ENCODE results near the gene CCDC112.
A peak's percentile ranks its signal among the peaks of the same experiment; 100 is the strongest.
"Not testable (repeated sequence)": the region's sequence is repeated elsewhere in the genome, so short reads cannot be mapped to it uniquely, and the experiment has no call there.

The CCDC112 gene

DNA sequence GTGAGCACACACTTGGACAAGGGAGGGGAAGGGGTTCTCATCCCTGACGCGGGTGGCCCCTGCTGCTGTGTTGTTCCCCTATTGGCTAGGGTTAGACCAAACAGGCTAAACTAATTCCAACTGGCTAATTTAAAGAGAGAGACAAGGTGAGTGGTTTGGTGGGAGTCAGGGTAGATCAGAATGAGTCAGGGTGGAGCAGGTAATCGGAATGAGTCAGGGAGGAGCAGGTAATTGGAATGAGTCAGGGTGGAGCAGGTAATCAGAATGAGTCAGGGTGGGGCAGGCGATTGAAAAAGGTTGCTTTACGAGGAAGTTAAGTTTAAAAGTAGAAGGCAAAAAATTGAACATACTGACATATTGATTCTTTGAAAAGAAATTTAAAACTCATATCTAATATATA, 47.1 kb downstream of the CCDC112 start:
- DNase-seq, result not testable (repeated sequence)

DNA sequence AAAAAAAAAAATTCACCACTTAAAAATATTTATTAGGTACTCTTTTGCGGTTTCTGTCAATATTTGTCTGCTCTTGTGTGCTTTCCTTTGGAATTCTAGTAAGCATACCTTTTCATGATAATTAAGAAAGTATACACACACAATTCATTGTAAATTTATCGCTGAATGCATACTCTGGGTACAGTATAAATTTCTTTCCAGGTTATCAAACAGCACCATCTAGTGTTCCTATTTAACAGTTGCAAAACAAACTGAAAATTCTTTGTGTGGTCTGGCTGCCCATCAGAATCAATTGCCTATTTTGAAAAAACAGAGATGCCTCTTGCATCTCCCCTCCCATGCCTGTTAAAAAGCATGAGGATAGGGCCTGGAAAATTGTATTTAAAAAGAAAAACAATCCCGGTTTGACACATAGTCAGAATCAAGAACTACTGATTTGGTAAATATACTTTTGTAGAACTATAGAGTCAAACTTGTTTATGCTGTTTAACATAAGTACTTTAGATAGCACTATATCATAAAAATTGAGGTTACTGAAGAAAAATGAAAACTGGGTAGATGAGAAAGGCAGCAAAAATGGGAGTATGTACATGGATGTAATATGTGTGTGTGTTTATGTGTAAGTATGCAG, 50.0 kb downstream of the CCDC112 start:
- peak; percentile 45 for DNase-seq

DNA sequence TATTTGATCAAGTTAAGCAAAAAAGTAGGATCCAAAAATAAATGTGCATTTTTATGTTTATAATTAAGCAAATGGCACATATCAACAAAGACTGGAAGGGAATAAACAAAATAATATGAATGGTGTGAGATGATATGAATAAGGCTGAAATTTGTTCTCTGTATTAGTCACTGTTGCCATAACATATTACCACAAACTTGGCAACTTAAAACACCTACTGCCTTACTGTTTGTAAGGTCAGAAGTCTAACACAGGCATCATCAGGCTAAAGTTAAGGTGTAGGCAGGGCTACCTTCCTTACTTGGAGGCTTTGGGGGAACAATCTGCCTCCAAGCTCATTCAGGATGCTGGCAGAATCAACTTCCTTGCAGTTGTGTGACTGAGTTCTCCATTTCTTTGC, 53.0 kb downstream of the CCDC112 start:
- no peak for DNase-seq

- DNase-seq, result no peak
These were observed 54.4 kb downstream of the CCDC112 start for GRCh38 chr5:115241881-115242642.

GRCh38 chr5:115237066-115237465, 59.4 kb downstream of the CCDC112 start:
- no peak for DNase-seq

GRCh38 chr5:115236599-115236998, 59.9 kb downstream of the CCDC112 start:
- no peak for DNase-seq

GRCh38 chr5:115231598-115231997, 64.9 kb downstream of the CCDC112 start:
- DNase-seq, result no peak

GRCh38 chr5:115229606-115230005, 66.8 kb downstream of the CCDC112 start:
- DNase-seq, result no peak

DNA sequence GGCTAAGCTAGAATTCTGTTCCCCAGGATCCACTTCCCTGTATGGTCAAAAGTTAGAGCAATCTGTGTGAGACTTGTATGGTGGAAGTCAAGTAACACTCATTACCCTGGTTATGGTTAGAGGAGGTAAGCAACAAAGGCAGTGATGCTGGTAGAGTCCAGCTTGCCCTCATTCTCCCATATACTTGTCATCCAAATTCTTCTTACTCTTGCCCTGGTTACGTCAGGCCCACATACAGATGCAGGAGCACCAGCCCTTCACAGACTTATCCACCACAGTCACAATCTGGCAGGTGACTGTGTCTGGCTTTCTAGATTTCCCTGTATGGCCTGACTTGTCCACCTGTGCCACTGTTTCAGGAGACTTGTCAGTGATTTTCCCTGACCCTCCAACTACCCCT, 69.2 kb downstream of the CCDC112 start:
- DNase-seq, result no peak
